HEK293 (cell line): ENCODE data around the gene KLK4.

Experiments
- CTCF ChIA-PET: fragments of 350-600 bp; formaldehyde crosslinking; extraction: SDS; loops from one replicate; lab custom pipeline; 2021; ENCODE audit warnings: antibody characterized with exemption; lab: Yijun Ruan, JAX
- POLR2A ChIA-PET: fragments of 300-600 bp; formaldehyde crosslinking; extraction: SDS; loops from one replicate; lab custom pipeline; 2020; ENCODE audit warnings: antibody characterized with exemption, inconsistent platforms; lab: Yijun Ruan, JAX
- H3K27ac ChIP-seq: fragments of 200-500 bp; sonication (Bioruptor generic); 2 replicates; pipeline ENCODE4 v1.5.1; 2014; ENCODE audit warnings: low read depth, low read length, control low read depth, inconsistent platforms; ENCODE audit errors: extremely low read depth
- H3K36me3 ChIP-seq, 2 experiments: fragments of 200-500 bp in 1 of 2; sonication (Bioruptor generic) in 1 of 2; 1 replicate in 1 of 2; 2 replicates in 1 of 2; pipeline ENCODE4 v1.5.1; 2014 to 2017; ENCODE audit warnings: inconsistent platforms in 2 of 2, low read length in 2 of 2; ENCODE audit not compliant: control insufficient read depth in 2 of 2, insufficient read depth in 1 of 2
- H3K4me1 ChIP-seq: fragments of 200-500 bp; sonication (Bioruptor generic); 2 replicates; pipeline ENCODE4 v1.5.1; 2014; ENCODE audit warnings: mild to moderate bottlenecking, low read length, inconsistent platforms; ENCODE audit not compliant: control insufficient read depth, insufficient read depth
- H3K4me3 ChIP-seq: 2 replicates; pipeline ENCODE4 v1.5.1; 2011; ENCODE audit warnings: low read depth, mild to moderate bottlenecking, control low read depth, low read length, moderate library complexity
- H3K9me3 ChIP-seq: fragments of 200-500 bp; sonication (Bioruptor generic); 2 replicates; pipeline ENCODE4 v1.5.1; 2014; ENCODE audit warnings: low read depth, low read length, inconsistent platforms; ENCODE audit not compliant: control insufficient read depth, insufficient read depth
- CTCF ChIP-seq: fragments of 450-650 bp; formaldehyde crosslinking; IDR thresholded peaks from 2 replicates; pipeline ENCODE4 v1.5.1; 2016; ENCODE audit warnings: missing biosample characterization, missing genetic modification characterization
- GFI1B ChIP-seq: fragments of 450-650 bp; formaldehyde crosslinking; IDR thresholded peaks from 2 replicates; pipeline ENCODE4 v1.5.1; 2016; ENCODE audit warnings: missing biosample characterization, missing genetic modification characterization
- GLIS1 ChIP-seq: fragments of 450-650 bp; formaldehyde crosslinking; IDR thresholded peaks from 2 replicates; pipeline ENCODE4 v1.5.1; 2016; ENCODE audit warnings: missing biosample characterization, missing genetic modification characterization
- MZF1 ChIP-seq: fragments of 450-650 bp; formaldehyde crosslinking; IDR thresholded peaks from 2 replicates; pipeline ENCODE4 v1.5.1; 2017; ENCODE audit warnings: missing biosample characterization, missing genetic modification characterization, borderline replicate concordance
- SP7 ChIP-seq: fragments of 450-650 bp; formaldehyde crosslinking; IDR thresholded peaks from 2 replicates; pipeline ENCODE4 v1.5.1; 2016; ENCODE audit warnings: missing biosample characterization, missing genetic modification characterization
- TSHZ1 ChIP-seq: fragments of 450-650 bp; formaldehyde crosslinking; IDR thresholded peaks from 2 replicates; pipeline ENCODE4 v1.5.1; 2016; ENCODE audit warnings: missing biosample characterization, missing genetic modification characterization, borderline replicate concordance
- WT1 ChIP-seq: fragments of 450-650 bp; formaldehyde crosslinking; IDR thresholded peaks from 2 replicates; pipeline ENCODE4 v1.5.1; 2016; ENCODE audit warnings: missing biosample characterization, missing genetic modification characterization
- ZBTB17 ChIP-seq: fragments of 450-650 bp; formaldehyde crosslinking; IDR thresholded peaks from 2 replicates; pipeline ENCODE4 v1.5.1; 2016; ENCODE audit warnings: missing biosample characterization, missing genetic modification characterization
- ZFHX2 ChIP-seq: fragments of 450-650 bp; formaldehyde crosslinking; conservative IDR thresholded peaks from 2 replicates; pipeline ENCODE4 v1.5.1; 2016; ENCODE audit warnings: missing biosample characterization, missing genetic modification characterization
- ZNF112 ChIP-seq: fragments of 450-650 bp; formaldehyde crosslinking; IDR thresholded peaks from 2 replicates; pipeline ENCODE4 v1.5.0; 2017; ENCODE audit warnings: missing biosample characterization, missing genetic modification characterization
- ZNF133 ChIP-seq: fragments of 450-650 bp; formaldehyde crosslinking; IDR thresholded peaks from 2 replicates; pipeline ENCODE4 v1.5.1; 2016; ENCODE audit warnings: missing biosample characterization, missing genetic modification characterization
- ZNF19 ChIP-seq: fragments of 450-650 bp; formaldehyde crosslinking; IDR thresholded peaks from 2 replicates; pipeline ENCODE4; 2016; ENCODE audit warnings: missing biosample characterization, missing genetic modification characterization, low read depth
- ZNF214 ChIP-seq: fragments of 450-650 bp; formaldehyde crosslinking; IDR thresholded peaks from 2 replicates; pipeline ENCODE4 v1.5.1; 2017; ENCODE audit warnings: missing biosample characterization, mild to moderate bottlenecking, missing genetic modification characterization, borderline replicate concordance
- ZNF280D ChIP-seq: fragments of 450-650 bp; formaldehyde crosslinking; IDR thresholded peaks from 2 replicates; pipeline ENCODE4 v1.5.1; 2016; ENCODE audit warnings: missing biosample characterization, missing genetic modification characterization
- ZNF510 ChIP-seq: fragments of 450-650 bp; formaldehyde crosslinking; IDR thresholded peaks from 2 replicates; pipeline ENCODE4 v1.5.1; 2018; ENCODE audit warnings: mild to moderate bottlenecking, missing genetic modification characterization, missing biosample characterization; ENCODE audit not compliant: insufficient replicate concordance
- ZNF521 ChIP-seq: fragments of 450-650 bp; formaldehyde crosslinking; IDR thresholded peaks from 2 replicates; pipeline ENCODE4 v1.5.1; 2017; ENCODE audit warnings: missing biosample characterization, mild to moderate bottlenecking, missing genetic modification characterization
- ZNF548 ChIP-seq: fragments of 450-650 bp; formaldehyde crosslinking; IDR thresholded peaks from 2 replicates; pipeline ENCODE4 v1.5.1; 2016; ENCODE audit warnings: missing biosample characterization, missing genetic modification characterization
- ZNF558 ChIP-seq: fragments of 450-650 bp; formaldehyde crosslinking; IDR thresholded peaks from 2 replicates; pipeline ENCODE4 v1.5.1; 2016; ENCODE audit warnings: missing biosample characterization, missing genetic modification characterization
- ZNF560 ChIP-seq: fragments of 450-650 bp; formaldehyde crosslinking; IDR thresholded peaks from 2 replicates; pipeline ENCODE4 v1.5.1; 2017; ENCODE audit warnings: missing biosample characterization, missing genetic modification characterization, borderline replicate concordance
- ZNF701 ChIP-seq: fragments of 450-650 bp; formaldehyde crosslinking; IDR thresholded peaks from 2 replicates; pipeline ENCODE4 v1.5.1; 2016; ENCODE audit warnings: missing biosample characterization, missing genetic modification characterization
- ZNF785 ChIP-seq: fragments of 450-650 bp; formaldehyde crosslinking; IDR thresholded peaks from 2 replicates; pipeline ENCODE4 v1.5.1; 2016; ENCODE audit warnings: missing biosample characterization, missing genetic modification characterization
- ZNF791 ChIP-seq: fragments of 450-650 bp; formaldehyde crosslinking; IDR thresholded peaks from 2 replicates; pipeline ENCODE4 v1.5.1; 2016; ENCODE audit warnings: missing biosample characterization, missing genetic modification characterization
- ZSCAN4 ChIP-seq: fragments of 450-650 bp; formaldehyde crosslinking; IDR thresholded peaks from 2 replicates; pipeline ENCODE4 v1.5.1; 2017; ENCODE audit warnings: missing biosample characterization, missing genetic modification characterization
- ZSCAN5A ChIP-seq: fragments of 450-650 bp; formaldehyde crosslinking; IDR thresholded peaks from 2 replicates; pipeline ENCODE4 v1.5.1; 2016; ENCODE audit warnings: missing biosample characterization, missing genetic modification characterization

KLK4 gene

GRCh38 chr19:50933640-50934039, 22.4 kb upstream of the KLK4 start (continued):
- TF ChIP-seq ZNF133 (tag by site-specific recombination), result no peak
- no peak for TF ChIP-seq TSHZ1 (tag by site-specific recombination)
- no peak for TF ChIP-seq ZNF521 (tag by site-specific recombination)
- no peak for TF ChIP-seq ZNF112 (tag by site-specific recombination)
- TF ChIP-seq ZFHX2 (tag by site-specific recombination), result no peak

GRCh38 chr19:50932690-50933083, 21.5 kb upstream of the KLK4 start:
- H3K27ac ChIP-seq, result no peak overlapping the region
- no peaks in the 10 kb centered on the region for H3K4me1 ChIP-seq
- TF ChIP-seq WT1 (tag by site-specific recombination) (no peak), CTCF (tag by site-specific recombination) (no peak), ZNF560 (tag by site-specific recombination) (no peak), ZNF510 (tag by site-specific recombination) (no peak), SP7 (tag by site-specific recombination) (no peak), GLIS1 (no peak), ZNF701 (tag by site-specific recombination) (no peak), ZNF558 (tag by site-specific recombination) (no peak), ZNF280D (tag by site-specific recombination) (no peak), ZBTB17 (tag by site-specific recombination) (no peak), ZNF214 (tag by site-specific recombination) (no peak), ZNF548 (tag by site-specific recombination) (no peak), ZNF785 (tag by site-specific recombination) (no peak), ZSCAN4 (tag by site-specific recombination) (no peak), ZSCAN5A (tag by site-specific recombination) (no peak), ZNF791 (tag by site-specific recombination) (no peak), MZF1 (tag by site-specific recombination) (no peak), ZNF19 (no peak), GFI1B (tag by site-specific recombination) (no peak)
- no peak overlapping the region for H3K4me3 ChIP-seq
- no peaks in the 10 kb centered on the region for H3K9me3 ChIP-seq
- no peaks in the 10 kb centered on the region for H3K36me3 ChIP-seq
- ChIA-PET CTCF (interaction anchor here (0.6 to 4.3 kb wide), 4 partner anchors 11 to 162 kb away, joined by 3 to 33 read pairs (median 5); no protein-coding TSS in a partner anchor), POLR2A (no interaction called here)
